NCI-H748 (cell line): ENCODE data around the gene RGS7.
A peak's percentile ranks its signal among the peaks of the same experiment; 100 is the strongest.
"Not testable (repeated sequence)": the region's sequence is repeated elsewhere in the genome, so short reads cannot be mapped to it uniquely, and the experiment has no call there.

ENCODE experiments used
- DNase-seq: peaks from one replicate; lab custom pipeline; 2025; ENCODE audit not compliant: unreplicated experiment; lab: John Stamatoyannopoulos, UW

RGS7 gene

GRCh38 chr1:240935920-240936319, 421.1 kb downstream of the RGS7 start:
- DNase-seq = peak; percentile 42

GRCh38 chr1:240931031-240931430, 426.0 kb downstream of the RGS7 start:
- DNase-seq = no peak

GRCh38 chr1:240928265-240928664, 428.7 kb downstream of the RGS7 start:
- DNase-seq = no peak

- no peak for DNase-seq
Measured at GRCh38 chr1:240927821-240928220, 429.2 kb downstream of the RGS7 start.

GRCh38 chr1:240925273-240925672, 431.7 kb downstream of the RGS7 start:
- no peak for DNase-seq

GRCh38 chr1:240917976-240918375, 439.0 kb downstream of the RGS7 start:
- DNase-seq = no peak

GRCh38 chr1:240914506-240914905, 442.5 kb downstream of the RGS7 start:
- DNase-seq = no peak

- DNase-seq = no peak
Measured at GRCh38 chr1:240912821-240913220, 444.2 kb downstream of the RGS7 start.

- no peak for DNase-seq
Measured at GRCh38 chr1:240909701-240910457, 447.1 kb downstream of the RGS7 start.

GRCh38 chr1:240906477-240906876, 450.5 kb downstream of the RGS7 start:
- DNase-seq = peak; percentile 71

GRCh38 chr1:240905225-240905765, 451.7 kb downstream of the RGS7 start:
- no peak for DNase-seq

- DNase-seq = not testable (repeated sequence)
Measured at GRCh38 chr1:240895424-240895823, 461.6 kb downstream of the RGS7 start.

GRCh38 chr1:240888787-240889048, 468.3 kb downstream of the RGS7 start:
- no peak for DNase-seq

GRCh38 chr1:240888039-240888786, 468.8 kb downstream of the RGS7 start:
- peak; percentile 50 for DNase-seq

- DNase-seq = no peak
Measured at GRCh38 chr1:240883490-240883889, 473.5 kb downstream of the RGS7 start.

GRCh38 chr1:240882656-240883308, 474.2 kb downstream of the RGS7 start:
- DNase-seq = not testable (repeated sequence)

GRCh38 chr1:240878631-240879030, 478.4 kb downstream of the RGS7 start:
- DNase-seq = no peak

- DNase-seq = no peak
Measured at GRCh38 chr1:240877605-240878004, 479.4 kb downstream of the RGS7 start.

GRCh38 chr1:240876071-240876470, 480.9 kb downstream of the RGS7 start:
- DNase-seq = no peak

GRCh38 chr1:240869071-240869470, 487.9 kb downstream of the RGS7 start:
- DNase-seq = no peak

- DNase-seq = no peak
Measured at GRCh38 chr1:240866724-240867123, 490.3 kb downstream of the RGS7 start.

GRCh38 chr1:240860023-240860422, 497.0 kb downstream of the RGS7 start:
- DNase-seq = no peak
